Duodenal mucosa (tissue), 2 donors: Measurements from ENCODE around the gene NR1H3.
A peak's percentile ranks its signal among the peaks of the same experiment; 100 is the strongest.

Source experiments
- H3K27ac ChIP-seq: one replicate; pipeline ENCODE4 v1.7.0; 2013; ENCODE audit warnings: low read depth, low read length
- H3K27me3 ChIP-seq, 2 donors: one replicate each; pipeline ENCODE4 v1.7.0; 2013; ENCODE audit warnings: low read length in 2 of 2, control low read depth in 1 of 2; ENCODE audit not compliant: insufficient read depth in 2 of 2, control insufficient read depth in 1 of 2
- H3K36me3 ChIP-seq, 2 donors: one replicate each; pipeline ENCODE4 v1.7.0; 2013; ENCODE audit warnings: low read length in 2 of 2, control low read depth in 1 of 2; ENCODE audit not compliant: insufficient read depth in 2 of 2, control insufficient read depth in 1 of 2
- H3K4me1 ChIP-seq, 2 donors: one replicate each; pipeline ENCODE4 v1.7.0; 2013; ENCODE audit warnings: low read length in 2 of 2, control low read depth in 1 of 2; ENCODE audit not compliant: insufficient read depth in 2 of 2, control insufficient read depth in 1 of 2
- H3K4me3 ChIP-seq, 2 donors: one replicate each; pipeline ENCODE4 v1.7.0; 2013; ENCODE audit warnings: low read length in 2 of 2, low read depth in 1 of 2
- H3K9ac ChIP-seq, 2 donors: one replicate each; pipeline ENCODE4 v1.7.0; 2013; ENCODE audit warnings: low read length in 2 of 2, low read depth in 1 of 2
- H3K9me3 ChIP-seq, 2 donors: one replicate each; pipeline ENCODE4 v1.7.0; 2013; ENCODE audit warnings: low read length in 2 of 2, control low read depth in 1 of 2; ENCODE audit not compliant: control insufficient read depth in 1 of 2

Gene NR1H3

DNA sequence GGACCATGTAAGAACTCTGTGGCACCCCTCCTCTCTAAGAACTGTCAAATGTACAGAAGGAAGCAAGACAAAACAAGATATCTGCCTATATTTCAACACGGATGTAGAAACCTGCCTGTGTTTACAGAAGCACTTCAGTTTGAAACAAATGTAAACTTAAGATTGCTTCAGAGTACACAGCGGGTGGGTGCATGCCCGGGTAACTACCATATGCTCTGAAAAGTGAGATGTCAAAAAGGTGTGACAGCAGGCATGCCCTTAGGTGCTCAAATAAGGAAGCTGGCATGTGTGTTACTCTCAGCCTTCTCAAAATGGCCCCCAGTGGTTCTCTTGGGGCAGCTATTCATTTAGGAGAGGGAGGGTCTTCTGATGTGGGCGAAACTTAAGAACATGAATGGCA, 14.3 kb upstream of the NR1H3 start:
- Histone ChIP-seq H3K4me1 (peaks cover 16% of the 10 kb centered on the region in 2 donors), H3K36me3 (peaks cover 47 to 69% of the 10 kb centered on the region in 2 donors), H3K9me3 (no peaks in the 10 kb centered on the region), H3K4me3 (no peak overlapping the region), H3K9ac (no peak overlapping the region), H3K27me3 (no peaks in the 10 kb centered on the region), H3K27ac (no peak overlapping the region)

GRCh38 chr11:47244448-47245350, 13.1 kb upstream of the NR1H3 start:
- H3K9me3 ChIP-seq = no peaks in the 10 kb centered on the region
- H3K4me3 ChIP-seq = no peak overlapping the region
- H3K9ac ChIP-seq = no peak overlapping the region
- no peaks in the 10 kb centered on the region for H3K27me3 ChIP-seq
- peaks cover 22% of the 10 kb centered on the region in 2 donors for H3K4me1 ChIP-seq
- H3K27ac ChIP-seq = no peak overlapping the region
- H3K36me3 ChIP-seq = peaks cover 42 to 58% of the 10 kb centered on the region in 2 donors

GRCh38 chr11:47245611-47246357, 12.0 kb upstream of the NR1H3 start:
- Histone ChIP-seq H3K9me3 (no peaks in the 10 kb centered on the region), H3K36me3 (peaks cover 37 to 48% of the 10 kb centered on the region in 2 donors), H3K9ac (no peak overlapping the region), H3K4me3 (no peak overlapping the region), H3K27ac (no peak overlapping the region), H3K4me1 (peaks cover 22 to 26% of the 10 kb centered on the region in 2 donors), H3K27me3 (no peaks in the 10 kb centered on the region)

- H3K4me3 ChIP-seq = peak overlapping the region; percentile 96 to 99
- no peak overlapping the region for H3K27ac ChIP-seq
- H3K9me3 ChIP-seq = no peaks in the 10 kb centered on the region
- H3K9ac ChIP-seq = peak overlapping the region; percentile 25 to 35
- no peaks in the 10 kb centered on the region for H3K27me3 ChIP-seq
- H3K36me3 ChIP-seq = peaks cover 26 to 32% of the 10 kb centered on the region in 2 donors
- H3K4me1 ChIP-seq = peaks cover 22 to 26% of the 10 kb centered on the region in 2 donors
Observed at GRCh38 chr11:47247502-47247901, 10.3 kb upstream of the NR1H3 start.

- peak overlapping the region; percentile 30 for H3K27ac ChIP-seq
- peak overlapping the region; percentile 96 to 99 for H3K4me3 ChIP-seq
- H3K36me3 ChIP-seq = peaks cover 20 to 24% of the 10 kb centered on the region in 2 donors
- peaks cover 26 to 31% of the 10 kb centered on the region in 2 donors for H3K4me1 ChIP-seq
- no peaks in the 10 kb centered on the region for H3K9me3 ChIP-seq
- no peaks in the 10 kb centered on the region for H3K27me3 ChIP-seq
- peak overlapping the region; percentile 88 to 98 for H3K9ac ChIP-seq
Observed at GRCh38 chr11:47248304-47248663, 9.5 kb upstream of the NR1H3 start.

GRCh38 chr11:47248664-47249377, 9.0 kb upstream of the NR1H3 start, which contains the start of gene ACP2:
ACP2 (minus strand) TSS chr11:47248814; CDS start chr11:47248789, 25 bp downstream.
- Histone ChIP-seq H3K36me3 (peaks cover 16 to 19% of the 10 kb centered on the region in 2 donors), H3K9ac (peak within 1 kb of the TSS; percentile 88 to 98), H3K4me1 (peaks cover 31 to 36% of the 10 kb centered on the region in 2 donors), H3K27ac (peak within 1 kb of the TSS; percentile 80), H3K4me3 (peak within 1 kb of the TSS; percentile 96 to 99), H3K9me3 (no peaks in the 10 kb centered on the region), H3K27me3 (no peaks in the 10 kb centered on the region)

DNA sequence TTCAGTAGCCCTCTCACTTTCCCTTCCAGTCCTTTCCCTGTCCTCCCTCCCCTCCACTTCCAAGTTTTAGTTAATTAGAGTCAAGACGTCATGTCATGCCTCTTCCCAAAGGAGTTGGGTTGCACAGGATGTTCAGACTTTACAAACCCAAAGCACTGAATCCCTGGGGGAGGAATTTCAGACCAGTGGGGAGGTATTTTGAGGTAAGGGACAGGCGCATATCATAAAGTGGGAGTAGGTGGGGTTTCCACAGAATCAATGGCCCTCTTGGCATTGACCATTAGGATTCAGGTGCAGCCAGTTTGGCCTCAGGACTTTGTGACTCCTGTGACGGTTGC, 8.4 kb upstream of the NR1H3 start:
- Histone ChIP-seq H3K27me3 (no peaks in the 10 kb centered on the region), H3K4me3 (peak overlapping the region; percentile 96 to 99), H3K4me1 (peaks cover 36 to 42% of the 10 kb centered on the region in 2 donors), H3K9me3 (no peaks in the 10 kb centered on the region), H3K9ac (peak overlapping the region; percentile 88 to 98), H3K27ac (peak overlapping the region; percentile 80), H3K36me3 (peaks cover 16 to 17% of the 10 kb centered on the region in 2 donors)

DNA sequence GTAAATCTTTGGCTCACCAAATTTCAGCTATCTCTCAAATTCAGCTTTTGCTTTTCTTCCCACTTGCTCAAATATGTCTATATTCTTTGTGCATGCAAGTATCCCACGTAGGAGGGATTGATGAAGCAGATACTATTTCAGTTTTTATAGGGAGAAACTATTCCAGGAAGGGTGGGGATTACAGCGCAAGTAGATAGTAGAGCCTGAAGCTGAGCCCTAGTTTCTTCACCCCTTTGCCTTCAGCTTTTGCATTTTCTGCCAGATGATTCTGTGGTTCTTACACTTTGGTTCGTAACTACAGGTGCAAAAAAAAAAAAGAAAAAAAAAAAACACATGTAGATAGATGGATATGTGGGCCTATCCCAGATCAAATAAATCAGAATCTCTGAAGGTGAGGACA, 6.0 kb upstream of the NR1H3 start:
- peaks cover 0 to 4% of the 10 kb centered on the region in 2 donors for H3K36me3 ChIP-seq
- H3K4me1 ChIP-seq = peaks cover 48 to 53% of the 10 kb centered on the region in 2 donors
- no peak overlapping the region for H3K9ac ChIP-seq
- H3K4me3 ChIP-seq = no peak overlapping the region
- H3K9me3 ChIP-seq = no peaks in the 10 kb centered on the region
- no peaks in the 10 kb centered on the region for H3K27me3 ChIP-seq
- H3K27ac ChIP-seq = no peak overlapping the region

GRCh38 chr11:47253660-47254059, 4.1 kb upstream of the NR1H3 start:
- Histone ChIP-seq H3K4me1 (peaks cover 42 to 52% of the 10 kb centered on the region in 2 donors), H3K27ac (peak overlapping the region; percentile 51), H3K9ac (peak overlapping the region; percentile 28 to 46), H3K36me3 (no peaks in the 10 kb centered on the region), H3K27me3 (no peaks in the 10 kb centered on the region), H3K4me3 (peak overlapping the region; percentile 47 to 68), H3K9me3 (no peaks in the 10 kb centered on the region)
